Measurements from ENCODE around the gene SERPINB7. TPM values are rescaled to one million over a fixed set of nuclear protein-coding genes. Genes with fewer than 3 reads are reported as not detected.

Gene SERPINB7
- total RNA-seq, 3 donors from 2014 or later (not counting 1 experiment from before 2014, with no cell fraction given), result not detected

- no peak for TF ChIP-seq CTCF (IDR thresholded peaks at IDR 0.05)
- H3K4me1 Mint-ChIP-seq, result peaks cover 0 to 5% of the 10 kb centered on the region in 2 donors
- no peak overlapping the region for H3K27ac Mint-ChIP-seq
- no peaks in the 10 kb centered on the region for H3K36me3 ChIP-seq (ENCODE audit: control insufficient read depth, insufficient read depth, low read length)
- peaks cover 2% of the 10 kb centered on the region for H3K9me3 ChIP-seq (ENCODE audit: control insufficient read depth, insufficient read depth, low read length)
- no peak for ATAC-seq
- no peak for DNase-seq
- no peaks in the 10 kb centered on the region for H3K36me3 Mint-ChIP-seq
- WGBS (ENCODE audit: insufficient coverage), result 100% methylated on average over 1 of the region's 2 CpGs
- H3K4me3 ChIP-seq (ENCODE audit: low read length), result no peak overlapping the region
- H3K27me3 Mint-ChIP-seq (ENCODE audit: low read depth in 2 of 2), result peaks cover 20 to 22% of the 10 kb centered on the region in 2 donors
- no peak overlapping the region for H3K4me3 Mint-ChIP-seq
- H3K9me3 Mint-ChIP-seq, result peaks cover 0 to 3% of the 10 kb centered on the region in 2 donors
- intact Hi-C loops (cut with micrococcal nuclease), result no loop called here
- H3K4me1 ChIP-seq (ENCODE audit: control insufficient read depth, insufficient read depth, low read length), result no peaks in the 10 kb centered on the region
- peaks cover 4% of the 10 kb centered on the region for H3K27me3 ChIP-seq (ENCODE audit: control insufficient read depth, insufficient read depth, low read length)
- no peak overlapping the region for H3K27ac ChIP-seq (ENCODE audit: low read length)
These were observed 9.4 kb upstream of the SERPINB7 start for GRCh38 chr18:63765837-63766236.

DNA sequence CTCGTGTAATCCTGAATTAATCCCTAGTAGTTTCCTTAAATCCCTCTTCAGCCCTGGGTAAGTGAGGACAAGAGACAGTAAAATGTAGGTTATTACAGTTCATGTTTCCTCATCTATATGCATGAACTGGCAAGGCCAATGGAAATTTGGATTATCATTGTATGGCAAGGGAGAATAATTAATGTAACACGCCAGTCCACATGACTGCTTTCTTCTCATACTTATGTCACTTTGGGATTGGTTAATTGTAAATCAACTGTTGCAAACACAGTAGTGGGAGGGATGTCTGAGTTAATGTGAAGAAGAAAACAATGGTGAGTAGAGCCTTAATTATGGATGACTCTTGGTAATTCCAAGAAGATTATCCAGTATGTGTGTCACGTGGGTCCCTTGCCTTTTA is 1.7 kb upstream of the SERPINB7 start:
- Histone ChIP-seq H3K27me3 (ENCODE audit: control insufficient read depth, insufficient read depth, low read length) (no peaks in the 10 kb centered on the region), H3K27ac (ENCODE audit: low read length) (no peak overlapping the region), H3K4me1 (ENCODE audit: control insufficient read depth, insufficient read depth, low read length) (no peaks in the 10 kb centered on the region), H3K9me3 (ENCODE audit: control insufficient read depth, insufficient read depth, low read length) (no peaks in the 10 kb centered on the region), H3K4me3 (ENCODE audit: low read length) (no peak overlapping the region), H3K36me3 (ENCODE audit: control insufficient read depth, insufficient read depth, low read length) (no peaks in the 10 kb centered on the region)
- Mint-ChIP-seq H3K4me1 (peaks cover 0 to 3% of the 10 kb centered on the region in 2 donors), H3K27ac (no peak overlapping the region), H3K4me3 (no peak overlapping the region), H3K27me3 (ENCODE audit: low read depth in 2 of 2) (peaks cover 19 to 40% of the 10 kb centered on the region in 2 donors), H3K9me3 (no peaks in the 10 kb centered on the region), H3K36me3 (no peaks in the 10 kb centered on the region)
- ATAC-seq, result no peak
- DNase-seq, result no peak
- 71% methylated on average over 1 of the region's 3 CpGs for WGBS (ENCODE audit: insufficient coverage)
- TF ChIP-seq CTCF (IDR thresholded peaks at IDR 0.05), result no peak
- intact Hi-C loops (cut with micrococcal nuclease), result no loop called here

DNA sequence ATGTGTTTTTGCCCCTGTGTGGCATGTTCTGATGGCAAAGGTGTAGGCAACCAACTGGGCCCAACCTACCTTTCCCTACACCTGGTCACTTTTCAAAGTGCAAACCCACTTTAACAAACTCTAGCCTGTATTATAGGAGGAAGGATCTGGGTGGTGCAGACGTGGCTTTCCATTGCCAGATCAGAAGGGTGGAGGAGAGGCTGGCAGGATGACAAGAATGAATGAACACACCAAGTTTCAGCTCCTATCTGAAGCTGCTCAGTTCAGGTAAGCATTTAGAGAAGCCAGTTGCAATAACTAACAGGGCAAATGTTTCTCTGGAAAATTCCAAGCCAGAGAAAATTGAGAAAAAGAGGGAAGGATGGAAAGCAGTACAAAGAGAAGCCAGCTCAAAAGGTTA is 707 bp upstream of the SERPINB7 start:
- Histone ChIP-seq H3K36me3 (ENCODE audit: control insufficient read depth, insufficient read depth, low read length) (no peaks in the 10 kb centered on the region), H3K27me3 (ENCODE audit: control insufficient read depth, insufficient read depth, low read length) (no peaks in the 10 kb centered on the region), H3K4me1 (ENCODE audit: control insufficient read depth, insufficient read depth, low read length) (no peaks in the 10 kb centered on the region), H3K9me3 (ENCODE audit: control insufficient read depth, insufficient read depth, low read length) (no peaks in the 10 kb centered on the region), H3K27ac (ENCODE audit: low read length) (no peak overlapping the region), H3K4me3 (ENCODE audit: low read length) (no peak overlapping the region)
- H3K9me3 Mint-ChIP-seq, result no peaks in the 10 kb centered on the region
- no peak overlapping the region for H3K4me3 Mint-ChIP-seq
- WGBS (ENCODE audit: insufficient coverage), result 60% methylated on average over 1 of the region's 1 CpG
- H3K27me3 Mint-ChIP-seq (ENCODE audit: low read depth in 2 of 2), result peaks cover 17 to 36% of the 10 kb centered on the region in 2 donors
- intact Hi-C loops (cut with micrococcal nuclease), result no loop called here
- no peaks in the 10 kb centered on the region for H3K36me3 Mint-ChIP-seq
- DNase-seq (no peak), ATAC-seq (no peak)
- no peak for TF ChIP-seq CTCF (IDR thresholded peaks at IDR 0.05)
- no peaks in the 10 kb centered on the region for H3K4me1 Mint-ChIP-seq
- no peak overlapping the region for H3K27ac Mint-ChIP-seq

GRCh38 chr18:63779386-63779785 is 4.2 kb downstream of the SERPINB7 start:
- ATAC-seq (no peak), DNase-seq (no peak)
- Mint-ChIP-seq H3K4me3 (no peak overlapping the region), H3K36me3 (no peaks in the 10 kb centered on the region), H3K27ac (no peak overlapping the region), H3K27me3 (ENCODE audit: low read depth in 2 of 2) (peaks cover 5 to 14% of the 10 kb centered on the region in 2 donors), H3K9me3 (no peaks in the 10 kb centered on the region), H3K4me1 (no peaks in the 10 kb centered on the region)
- Histone ChIP-seq H3K27me3 (ENCODE audit: control insufficient read depth, insufficient read depth, low read length) (no peaks in the 10 kb centered on the region), H3K9me3 (ENCODE audit: control insufficient read depth, insufficient read depth, low read length) (no peaks in the 10 kb centered on the region), H3K4me3 (ENCODE audit: low read length) (no peak overlapping the region), H3K36me3 (ENCODE audit: control insufficient read depth, insufficient read depth, low read length) (no peaks in the 10 kb centered on the region), H3K27ac (ENCODE audit: low read length) (no peak overlapping the region), H3K4me1 (ENCODE audit: control insufficient read depth, insufficient read depth, low read length) (no peaks in the 10 kb centered on the region)
- no CpG with 5 or more reads among the region's 1 CpG for WGBS (ENCODE audit: insufficient coverage)
- TF ChIP-seq CTCF (IDR thresholded peaks at IDR 0.05), result no peak
- intact Hi-C loops (cut with micrococcal nuclease), result no loop called here
